ENCODE results near the gene HMGB1. TPM values are rescaled to one million over a fixed set of nuclear protein-coding genes. Genes with fewer than 3 reads are reported as not detected.

HMGB1 gene
- total RNA-seq, 2 experiments from 2014 or later, result 666 to 676 TPM

DNA sequence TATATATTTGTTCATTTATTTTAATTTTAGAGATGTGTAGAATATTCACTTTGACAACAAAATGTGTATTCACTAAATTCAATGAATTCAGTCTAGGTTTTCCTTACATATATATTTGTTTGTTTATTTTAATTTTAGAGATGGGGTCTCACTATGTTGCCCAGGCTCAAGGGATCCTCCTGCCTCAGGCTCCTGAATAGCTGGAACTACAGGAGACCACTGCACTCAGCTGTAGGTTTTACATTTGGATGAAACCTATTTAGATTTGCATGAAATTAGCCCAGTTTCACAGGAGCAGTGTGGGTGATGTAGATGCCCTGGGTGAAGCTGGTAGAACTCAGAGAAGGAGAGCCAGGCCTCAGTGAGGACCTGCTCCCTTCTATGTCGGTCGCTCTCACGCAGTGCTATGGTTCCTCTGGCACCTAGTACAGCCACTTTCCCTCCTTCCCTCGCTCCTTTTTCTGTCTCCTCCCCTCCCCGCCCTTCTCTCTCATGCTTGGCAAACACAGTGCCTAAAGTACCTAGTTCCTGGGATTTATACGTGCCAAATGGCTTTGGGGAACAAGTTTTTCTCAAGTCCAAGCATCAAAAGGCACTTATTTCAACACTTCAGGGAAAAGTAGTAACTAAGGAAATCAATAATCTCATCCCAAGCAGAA, 14.7 kb upstream of the HMGB1 start:
- H3K4me3 Mint-ChIP-seq, result no peak overlapping the region
- POLR2A ChIA-PET, result no interaction called here
- intact Hi-C loops (cut with micrococcal nuclease), result no loop called here

DNA sequence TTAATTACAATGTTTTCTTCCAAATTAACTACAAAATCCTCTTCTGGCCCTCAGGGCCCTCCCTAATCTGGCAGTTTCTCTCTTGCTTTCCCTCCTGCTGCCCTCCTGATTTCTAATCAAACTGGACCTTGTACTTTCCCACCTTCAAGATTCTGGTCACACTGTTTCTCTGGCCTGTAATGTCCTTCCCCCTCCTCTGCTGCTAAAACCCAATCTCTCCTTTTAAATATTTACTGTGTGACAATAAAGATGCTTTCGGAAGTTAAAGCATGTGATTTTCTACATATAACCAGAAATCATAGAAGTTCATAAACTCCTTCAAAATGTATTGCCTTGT, 14.1 kb upstream of the HMGB1 start:
- Mint-ChIP-seq H3K27ac (no peak overlapping the region), H3K4me3 (no peak overlapping the region), H3K9me3 (no peaks in the 10 kb centered on the region), H3K36me3 (ENCODE audit: low read depth) (no peaks in the 10 kb centered on the region), H3K4me1 (ENCODE audit: low read depth) (no peaks in the 10 kb centered on the region), H3K27me3 (no peaks in the 10 kb centered on the region)
- ATAC-seq, result no peak
- POLR2A ChIA-PET, result interaction anchor here (1.7 kb wide), 1 partner anchor 14 kb away, joined by 5 read pairs; the partner anchor contains the start of gene HMGB1
- CTCF ChIA-PET, result no interaction called here
- no peak for DNase-seq
- intact Hi-C loops (cut with micrococcal nuclease), result no loop called here
- TF ChIP-seq, protein P1, sequence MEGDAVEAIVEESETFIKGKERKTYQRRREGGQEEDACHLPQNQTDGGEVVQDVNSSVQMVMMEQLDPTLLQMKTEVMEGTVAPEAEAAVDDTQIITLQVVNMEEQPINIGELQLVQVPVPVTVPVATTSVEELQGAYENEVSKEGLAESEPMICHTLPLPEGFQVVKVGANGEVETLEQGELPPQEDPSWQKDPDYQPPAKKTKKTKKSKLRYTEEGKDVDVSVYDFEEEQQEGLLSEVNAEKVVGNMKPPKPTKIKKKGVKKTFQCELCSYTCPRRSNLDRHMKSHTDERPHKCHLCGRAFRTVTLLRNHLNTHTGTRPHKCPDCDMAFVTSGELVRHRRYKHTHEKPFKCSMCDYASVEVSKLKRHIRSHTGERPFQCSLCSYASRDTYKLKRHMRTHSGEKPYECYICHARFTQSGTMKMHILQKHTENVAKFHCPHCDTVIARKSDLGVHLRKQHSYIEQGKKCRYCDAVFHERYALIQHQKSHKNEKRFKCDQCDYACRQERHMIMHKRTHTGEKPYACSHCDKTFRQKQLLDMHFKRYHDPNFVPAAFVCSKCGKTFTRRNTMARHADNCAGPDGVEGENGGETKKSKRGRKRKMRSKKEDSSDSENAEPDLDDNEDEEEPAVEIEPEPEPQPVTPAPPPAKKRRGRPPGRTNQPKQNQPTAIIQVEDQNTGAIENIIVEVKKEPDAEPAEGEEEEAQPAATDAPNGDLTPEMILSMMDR (IDR thresholded peaks at IDR 0.05), result no peak

More for the DNA sequence above, 14.7 kb upstream of the HMGB1 start:
- DNase-seq, result no peak
- no peak for ATAC-seq
- Mint-ChIP-seq H3K9me3 (no peaks in the 10 kb centered on the region), H3K27me3 (no peaks in the 10 kb centered on the region), H3K36me3 (ENCODE audit: low read depth) (no peaks in the 10 kb centered on the region), H3K4me1 (ENCODE audit: low read depth) (no peaks in the 10 kb centered on the region), H3K27ac (no peak overlapping the region)
- TF ChIP-seq, protein P1 (IDR thresholded peaks at IDR 0.05), result no peak
- CTCF ChIA-PET, result no interaction called here

DNA sequence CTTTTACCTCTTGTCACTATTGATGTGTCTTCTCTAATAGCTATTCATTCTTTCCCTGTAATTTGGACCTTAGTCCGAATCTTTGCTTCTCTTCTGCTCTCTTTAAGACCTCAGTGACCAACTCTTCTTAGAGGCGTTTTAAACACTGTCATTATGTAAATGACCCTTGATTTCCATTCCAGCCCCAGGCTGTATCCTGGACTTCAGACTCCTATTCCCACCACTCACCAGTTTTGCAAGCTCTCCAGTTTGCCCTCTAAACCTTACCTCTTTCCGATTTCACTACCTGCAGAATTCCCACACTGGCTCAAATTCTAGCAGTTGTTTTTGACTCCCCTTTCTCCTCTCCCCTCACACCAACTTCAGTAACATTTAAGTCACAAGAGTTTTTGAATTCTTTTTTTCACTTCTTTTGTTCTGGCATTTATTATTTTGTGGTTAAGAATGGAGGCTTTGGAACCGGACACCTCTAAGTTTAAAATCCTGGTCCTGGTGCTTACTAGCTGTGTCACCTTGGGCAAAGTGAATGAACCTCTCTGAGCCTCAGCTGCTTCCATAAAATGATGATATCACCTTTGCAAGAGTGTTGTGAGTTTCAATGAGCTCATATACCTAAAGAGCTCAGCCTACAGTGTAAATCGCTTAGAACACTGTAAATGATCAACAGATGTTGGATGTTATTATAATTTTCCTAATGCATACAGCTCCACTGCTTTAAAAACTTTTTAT, 13.6 kb upstream of the HMGB1 start:
- no peak overlapping the region for H3K27ac Mint-ChIP-seq
- ATAC-seq (no peak), DNase-seq (no peak)
- H3K4me1 Mint-ChIP-seq (ENCODE audit: low read depth), result no peaks in the 10 kb centered on the region
- ChIA-PET CTCF (interaction anchor here (1.0 kb wide), 2 partner anchors 60 to 347 kb away, joined by 3 to 4 read pairs; no protein-coding TSS in a partner anchor), POLR2A (interaction anchor here (0.5 to 1.7 kb wide), 2 partner anchors 13 to 548 kb away, joined by 3 to 5 read pairs; partner anchors contain the start of gene HMGB1)
- no peaks in the 10 kb centered on the region for H3K27me3 Mint-ChIP-seq
- H3K4me3 Mint-ChIP-seq, result no peak overlapping the region
- TF ChIP-seq, protein P1 (IDR thresholded peaks at IDR 0.05), result no peak
- intact Hi-C loops (cut with micrococcal nuclease), result no loop called here
- no peaks in the 10 kb centered on the region for H3K9me3 Mint-ChIP-seq
- no peaks in the 10 kb centered on the region for H3K36me3 Mint-ChIP-seq (ENCODE audit: low read depth)

DNA sequence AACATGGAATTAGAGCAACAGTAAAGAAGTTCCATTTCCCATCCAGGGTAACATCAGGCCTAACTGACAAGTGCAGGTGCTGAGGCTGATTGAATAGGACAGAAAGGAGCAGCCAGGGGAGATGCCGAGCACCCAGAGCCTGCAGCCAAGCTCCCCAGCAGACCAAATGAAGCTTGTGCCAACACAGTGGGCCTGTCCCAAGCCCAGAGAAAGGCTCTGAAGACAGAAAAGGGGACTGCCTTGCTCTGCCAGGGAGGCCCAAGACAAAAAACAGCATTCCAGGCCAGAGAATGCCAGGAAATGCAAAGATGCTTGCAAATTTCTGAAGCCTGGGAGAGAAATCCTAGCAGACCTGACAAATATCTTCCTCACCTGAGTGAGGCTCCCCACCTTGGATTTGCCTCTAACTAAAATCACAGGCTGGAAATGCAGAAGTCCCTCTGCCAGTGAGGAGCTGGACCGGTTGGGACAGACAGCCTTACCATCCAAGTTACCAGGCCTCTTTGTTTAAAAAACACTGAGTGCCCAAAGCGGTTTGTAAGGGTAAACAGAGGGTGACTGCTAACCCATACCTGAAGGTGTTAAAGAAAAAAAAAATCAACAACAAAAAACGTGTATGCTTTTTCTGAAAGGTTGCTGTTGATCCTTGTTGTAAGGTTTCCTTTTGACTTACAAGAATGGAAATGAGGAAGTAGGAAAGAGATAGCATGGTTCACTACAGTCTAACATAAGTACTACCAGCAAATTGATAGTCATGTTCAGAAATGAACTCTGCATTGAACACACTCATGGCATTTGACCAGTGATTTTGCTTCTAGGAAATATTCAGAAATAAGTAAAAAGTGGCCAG, 11.8 kb upstream of the HMGB1 start:
- Mint-ChIP-seq H3K9me3 (no peaks in the 10 kb centered on the region), H3K36me3 (ENCODE audit: low read depth) (no peaks in the 10 kb centered on the region), H3K27me3 (no peaks in the 10 kb centered on the region), H3K27ac (no peak overlapping the region), H3K4me1 (ENCODE audit: low read depth) (no peaks in the 10 kb centered on the region), H3K4me3 (no peak overlapping the region)
- intact Hi-C loops (cut with micrococcal nuclease), result no loop called here
- no peak for ATAC-seq
- ChIA-PET POLR2A (interaction anchor here (1.0 kb wide), 1 partner anchor 11 kb away, joined by 4 read pairs; no protein-coding TSS in a partner anchor), CTCF (no interaction called here)
- DNase-seq, result no peak
- TF ChIP-seq, protein P1 (IDR thresholded peaks at IDR 0.05), result no peak

All from activated CD8-positive, alpha-beta T cell treated with anti-CD3 and anti-CD28 coated beads for 36 hours (primary cell).